Urothelium cell line (cell line): ENCODE results near the gene CDKAL1.
"Not testable (repeated sequence)": the region's sequence is repeated elsewhere in the genome, so short reads cannot be mapped to it uniquely, and the experiment has no call there.

ENCODE experiments used
- DNase-seq: peaks from one replicate; pipeline ENCODE4 v3.0.0; 2011; ENCODE audit warnings: low spot score, mixed read lengths
- FAIRE-seq: peaks from 2 replicates; lab custom pipeline; 2011; peaks lifted over from hg19 to GRCh38; lab: Jason Lieb, UNC

CDKAL1 gene

DNA sequence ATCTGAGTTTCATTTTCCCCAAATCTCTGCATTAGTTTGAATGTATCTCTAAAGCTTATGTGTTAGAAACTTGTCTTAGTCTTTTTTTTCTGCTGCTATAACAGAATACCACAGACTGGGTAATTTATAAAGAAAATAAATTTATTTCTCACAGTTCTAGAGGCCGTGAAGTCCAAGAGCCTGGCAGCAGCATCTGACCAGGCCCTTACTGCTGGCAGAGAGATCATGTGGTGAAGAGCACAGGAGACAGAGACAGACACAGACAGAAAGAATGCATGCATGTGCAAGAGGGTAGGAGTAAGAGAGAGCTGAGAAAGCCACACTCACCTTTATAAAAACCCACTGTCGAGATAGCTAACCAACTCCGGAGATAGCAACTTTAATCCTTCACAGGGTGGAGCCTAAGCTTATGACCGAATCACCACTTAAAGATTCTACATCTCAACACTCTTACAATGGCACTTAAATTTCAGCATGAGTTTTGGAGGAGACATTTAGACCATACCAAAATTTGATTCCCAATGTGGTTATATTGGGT is 646.6 kb downstream of the CDKAL1 start:
- FAIRE-seq, result no peak
- no peak for DNase-seq

DNA sequence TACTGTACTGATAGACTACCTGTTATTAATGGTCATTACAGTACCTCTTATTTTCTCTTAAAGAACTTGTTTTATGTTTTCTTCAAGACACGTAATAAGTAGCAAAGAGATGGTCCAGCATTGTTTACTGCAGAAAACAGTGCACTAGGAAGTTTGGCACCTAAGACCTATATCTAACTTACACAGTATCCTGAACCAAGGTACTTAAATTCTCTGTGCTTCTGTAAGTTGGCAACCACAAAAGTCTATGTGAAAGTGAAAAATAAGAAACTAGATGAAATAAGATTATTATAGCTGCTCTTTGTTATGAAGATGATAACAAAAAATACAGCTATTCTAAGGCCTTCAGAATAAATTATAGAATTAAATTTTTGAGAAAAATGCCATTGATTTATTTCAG is 647.6 kb downstream of the CDKAL1 start:
- FAIRE-seq, result no peak
- DNase-seq, result no peak

DNA sequence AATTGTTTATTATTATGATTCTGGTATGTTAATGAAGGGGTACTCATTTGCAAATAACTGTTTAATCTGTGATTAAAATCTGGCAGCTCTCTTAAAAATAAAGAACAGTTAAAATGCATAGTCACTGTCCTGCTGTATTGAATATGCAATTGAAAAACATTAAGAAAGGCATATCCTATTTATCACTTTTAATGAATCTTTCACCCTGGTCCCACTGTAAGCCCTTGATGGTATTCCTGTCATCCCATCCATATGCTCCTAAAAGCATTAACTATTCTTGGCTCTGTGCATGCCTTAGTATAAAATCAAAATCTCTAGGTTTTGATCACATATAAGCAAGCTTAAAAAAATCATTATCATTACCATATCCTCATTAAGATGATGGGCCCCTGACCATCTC is 648.3 kb downstream of the CDKAL1 start:
- no peak for DNase-seq
- FAIRE-seq, result no peak

DNA sequence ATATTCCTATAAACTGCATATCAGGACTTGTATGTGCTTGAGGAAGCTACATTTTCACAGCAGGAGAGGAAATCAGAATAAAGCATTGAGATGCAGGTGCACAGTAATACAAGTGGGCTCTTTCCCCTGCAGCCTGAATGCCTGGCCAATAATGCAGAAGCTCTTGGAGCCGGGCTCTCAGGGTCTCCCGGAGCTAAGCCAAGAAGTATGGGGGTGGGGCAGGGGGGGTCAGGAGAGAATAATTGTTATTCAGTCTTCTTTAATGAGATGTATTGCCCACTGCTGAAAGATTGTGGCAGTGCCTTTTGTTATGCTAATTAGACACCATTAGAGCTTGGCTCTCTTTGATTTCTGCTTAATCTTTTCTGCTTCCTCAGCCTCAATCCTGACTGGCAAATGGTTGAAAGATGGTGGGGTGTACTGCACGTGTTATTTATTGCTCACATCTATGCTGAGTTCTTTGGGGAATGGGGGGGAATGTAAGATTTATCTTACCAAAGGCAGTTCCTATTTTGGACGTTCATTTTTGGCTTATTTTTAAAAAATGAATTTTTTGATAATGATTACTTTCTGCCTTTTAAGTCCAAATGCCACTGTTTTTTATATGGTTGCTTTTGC is 651.7 kb downstream of the CDKAL1 start:
- DNase-seq, result no peak
- FAIRE-seq, result no peak

DNA sequence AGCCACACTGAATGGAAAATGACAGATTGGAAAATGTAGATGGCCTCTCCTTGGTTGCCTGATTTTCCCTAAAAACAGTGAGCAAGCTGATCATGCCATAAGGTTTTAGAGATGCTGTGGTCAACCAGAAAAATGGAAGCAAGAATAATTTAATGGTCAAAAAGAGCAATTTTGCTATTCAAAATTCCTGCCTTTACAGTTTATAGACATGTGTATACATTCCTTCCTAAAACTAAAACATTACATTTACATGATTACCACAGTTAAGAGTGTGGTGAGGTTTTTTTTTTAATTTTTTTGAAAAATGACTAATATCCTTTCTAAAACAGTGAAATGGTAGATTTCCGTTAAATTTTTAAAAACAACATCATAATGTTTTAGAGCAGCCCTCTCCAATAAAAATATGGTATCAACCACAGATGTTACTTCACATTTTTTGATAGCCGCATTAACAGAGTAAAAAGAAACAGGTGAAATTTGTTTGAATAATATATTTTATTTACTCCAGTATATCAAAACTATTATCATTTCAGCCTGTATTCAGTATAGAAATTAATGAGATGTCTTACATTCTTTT is 652.3 kb downstream of the CDKAL1 start:
- no peak for DNase-seq
- FAIRE-seq, result no peak

DNA sequence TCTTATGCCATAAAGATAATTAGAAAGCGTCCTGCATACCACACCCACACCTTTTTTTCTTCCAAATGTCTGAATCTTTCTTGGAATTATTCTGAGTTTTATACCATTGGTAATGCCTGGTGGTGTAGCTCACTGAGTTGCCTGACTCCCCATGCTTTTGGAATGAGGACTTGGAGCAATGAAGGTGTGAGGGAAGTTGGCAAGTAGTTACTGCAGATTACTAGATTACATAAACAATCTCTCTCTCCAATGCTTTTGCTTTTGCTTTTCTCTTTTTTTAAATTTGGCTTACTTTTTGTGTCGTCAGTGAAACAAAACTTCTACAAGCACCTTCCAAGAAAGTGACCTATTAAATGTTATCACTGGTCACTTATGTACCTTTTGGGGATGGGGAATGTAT is 653.2 kb downstream of the CDKAL1 start:
- no peak for DNase-seq
- FAIRE-seq, result no peak

DNA sequence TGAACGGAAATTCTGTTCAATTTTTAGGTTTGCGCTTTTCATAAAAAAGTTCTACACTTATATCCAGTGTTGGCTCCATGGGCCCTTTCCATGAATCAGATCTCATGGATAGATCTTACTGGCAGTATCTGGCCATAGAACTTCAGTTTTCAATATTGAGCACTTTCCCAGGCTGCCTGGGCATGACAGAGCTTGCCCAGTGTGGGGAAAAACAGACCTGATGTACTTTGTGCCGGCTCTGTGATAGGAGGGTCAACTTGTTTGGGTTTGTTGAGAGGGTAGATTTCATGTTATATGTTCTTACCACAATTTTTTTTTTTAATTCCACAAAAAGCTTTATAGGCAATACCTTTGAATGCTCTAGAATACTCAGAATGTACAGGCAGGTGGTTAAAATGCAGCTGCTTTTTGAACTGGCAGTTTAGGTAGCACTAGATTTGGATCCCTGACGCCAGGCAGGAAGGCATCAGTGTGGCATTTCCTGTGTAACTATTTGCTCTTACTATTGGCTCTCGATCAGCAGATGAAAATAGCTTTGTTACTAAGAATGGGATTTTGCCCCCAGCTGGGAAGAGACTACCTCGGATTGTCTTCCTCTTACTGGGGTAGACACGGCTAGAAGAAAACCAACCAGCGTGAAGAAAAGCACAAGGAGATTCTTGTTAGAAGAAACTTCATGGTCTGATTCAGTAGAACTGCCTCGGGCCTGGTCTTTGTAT is 654.4 kb downstream of the CDKAL1 start:
- FAIRE-seq, result no peak
- no peak for DNase-seq

DNA sequence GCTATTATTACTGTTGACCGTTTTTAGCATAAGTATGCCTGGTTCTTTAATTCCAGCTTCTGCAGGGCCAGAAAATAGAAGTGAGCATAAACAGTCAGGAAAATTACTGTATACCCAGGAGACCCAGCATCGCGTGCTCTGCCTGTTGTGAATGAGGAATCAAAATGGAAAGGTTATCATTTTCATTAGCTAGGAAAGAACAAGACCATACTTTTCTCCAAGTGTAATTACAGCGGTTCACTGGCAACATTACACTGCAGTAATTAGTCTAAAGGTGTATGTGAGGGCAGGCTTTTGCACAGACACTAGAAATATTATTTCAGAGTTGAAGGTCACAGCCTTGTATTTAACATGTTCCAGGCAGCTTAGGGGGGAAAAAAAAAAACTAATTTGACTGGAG is 655.5 kb downstream of the CDKAL1 start:
- DNase-seq (no peak), FAIRE-seq (no peak)

DNA sequence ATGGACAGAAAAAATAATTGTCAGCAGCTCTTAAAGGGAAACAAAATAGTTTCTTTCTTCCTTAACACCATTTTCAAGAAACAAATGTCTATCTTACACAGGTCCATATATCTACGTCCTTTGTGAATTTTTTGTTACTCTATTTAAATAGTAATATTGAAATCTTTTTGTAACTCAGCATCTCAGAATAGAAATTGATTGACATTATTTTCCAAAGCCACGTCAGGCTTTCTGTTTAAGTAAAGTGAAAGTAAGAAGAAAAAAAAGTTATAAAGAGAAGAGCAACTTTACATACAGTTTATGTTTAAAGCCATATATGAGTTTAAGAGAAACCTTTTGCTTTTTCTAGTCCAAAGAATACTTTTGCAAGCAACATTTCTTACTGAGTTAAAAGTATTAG is 656.4 kb downstream of the CDKAL1 start:
- FAIRE-seq (no peak), DNase-seq (no peak)

DNA sequence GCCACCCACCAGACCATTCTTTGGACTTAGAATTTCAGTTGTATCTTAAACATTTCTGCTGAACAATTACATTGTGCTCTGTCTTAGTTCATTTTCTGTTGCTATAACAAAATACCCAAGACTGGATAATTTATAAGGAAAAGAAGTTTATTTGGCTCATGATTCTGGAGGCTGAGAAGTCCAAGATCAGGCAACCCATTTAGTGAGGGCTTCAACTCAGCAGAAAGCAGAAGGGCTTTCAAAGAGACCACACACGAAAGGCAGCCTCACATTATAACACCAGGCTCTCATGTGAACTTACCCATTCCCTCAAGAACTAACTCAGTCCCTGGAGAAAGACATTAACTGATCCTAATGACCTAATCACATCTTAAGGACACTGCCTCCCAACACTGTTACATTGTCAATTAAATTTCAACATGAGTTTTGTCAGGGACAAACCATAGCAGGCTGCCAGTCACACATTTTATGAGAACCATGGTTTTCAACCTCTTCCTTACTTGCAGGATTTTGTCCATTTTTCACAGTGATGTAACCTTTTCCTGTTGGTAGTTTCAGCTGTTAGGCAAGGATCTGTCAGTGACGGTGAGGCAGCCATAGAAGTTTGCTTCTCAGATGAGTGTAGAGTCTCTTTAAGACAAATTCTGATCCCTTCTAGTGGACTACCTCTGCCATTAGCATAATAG is 659.7 kb downstream of the CDKAL1 start:
- no peak for DNase-seq
- no peak for FAIRE-seq

DNA sequence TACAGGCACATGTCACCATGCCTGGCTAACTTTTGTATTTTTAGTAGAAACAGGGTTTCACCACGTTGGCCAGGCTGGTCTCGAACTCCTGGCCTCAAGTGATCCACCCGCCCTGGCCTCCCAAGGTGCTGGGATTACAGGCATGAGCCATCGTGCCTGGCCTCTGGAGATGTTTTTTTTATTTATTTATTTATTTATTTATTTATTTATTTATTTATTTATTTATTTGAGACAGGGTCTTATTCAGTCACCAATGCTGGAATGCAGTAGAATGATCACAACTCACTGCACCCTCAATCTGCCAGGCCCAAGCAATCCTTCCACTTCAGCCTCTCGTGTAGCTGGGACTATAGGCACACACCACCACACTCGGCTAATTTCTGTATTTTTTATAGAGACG is 661.0 kb downstream of the CDKAL1 start:
- DNase-seq, FAIRE-seq: not testable (repeated sequence)

DNA sequence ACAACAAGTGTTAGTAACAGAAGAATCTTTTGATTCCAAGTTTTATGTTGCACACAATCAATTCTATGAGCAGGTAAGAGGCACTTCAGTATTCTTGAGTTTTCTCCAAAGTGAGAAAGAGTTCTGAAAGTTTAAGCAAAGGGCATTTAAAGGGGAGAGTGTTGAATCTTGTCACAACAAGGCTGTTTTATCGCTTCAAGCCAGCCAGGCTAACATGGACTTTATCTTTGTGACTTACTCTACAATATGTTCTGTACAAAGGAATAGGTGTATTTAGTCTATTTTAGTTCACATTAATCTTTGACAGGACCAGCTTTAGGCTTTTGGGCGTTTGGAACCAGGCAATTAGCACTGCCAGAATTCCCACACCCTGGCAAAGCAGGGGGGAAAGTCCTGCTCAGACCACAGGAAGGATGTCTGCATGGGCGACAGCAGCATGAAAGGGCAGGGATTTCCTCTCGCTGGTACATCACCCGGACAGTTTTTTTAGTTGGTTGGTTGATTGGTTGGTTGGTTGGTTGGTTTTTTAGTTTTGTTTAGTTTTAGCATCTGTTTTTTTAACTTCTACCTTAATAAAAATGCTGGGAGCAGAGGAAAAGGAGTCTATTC is 663.9 kb downstream of the CDKAL1 start:
- no peak for DNase-seq
- FAIRE-seq, result no peak

DNA sequence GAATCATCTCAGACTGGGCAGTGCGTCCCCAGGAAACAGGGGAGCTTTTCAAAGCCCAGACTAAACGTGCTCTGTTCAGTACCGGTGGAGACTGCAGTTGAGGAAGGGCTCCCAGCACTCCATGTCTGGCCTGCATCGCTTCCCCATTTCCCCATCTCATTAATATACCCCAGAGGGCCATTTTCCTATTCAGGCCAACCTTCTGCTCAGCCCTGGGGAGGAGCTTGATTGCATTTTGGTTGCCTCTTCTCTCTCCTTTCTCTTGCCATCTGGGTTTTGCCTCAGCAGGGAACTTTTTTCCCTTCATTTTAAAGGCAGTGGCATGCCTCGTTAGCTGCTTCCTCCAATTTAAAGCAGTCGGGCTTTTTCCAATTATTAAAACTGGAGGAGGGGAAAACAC is 665.0 kb downstream of the CDKAL1 start:
- FAIRE-seq (no peak), DNase-seq (no peak)

DNA sequence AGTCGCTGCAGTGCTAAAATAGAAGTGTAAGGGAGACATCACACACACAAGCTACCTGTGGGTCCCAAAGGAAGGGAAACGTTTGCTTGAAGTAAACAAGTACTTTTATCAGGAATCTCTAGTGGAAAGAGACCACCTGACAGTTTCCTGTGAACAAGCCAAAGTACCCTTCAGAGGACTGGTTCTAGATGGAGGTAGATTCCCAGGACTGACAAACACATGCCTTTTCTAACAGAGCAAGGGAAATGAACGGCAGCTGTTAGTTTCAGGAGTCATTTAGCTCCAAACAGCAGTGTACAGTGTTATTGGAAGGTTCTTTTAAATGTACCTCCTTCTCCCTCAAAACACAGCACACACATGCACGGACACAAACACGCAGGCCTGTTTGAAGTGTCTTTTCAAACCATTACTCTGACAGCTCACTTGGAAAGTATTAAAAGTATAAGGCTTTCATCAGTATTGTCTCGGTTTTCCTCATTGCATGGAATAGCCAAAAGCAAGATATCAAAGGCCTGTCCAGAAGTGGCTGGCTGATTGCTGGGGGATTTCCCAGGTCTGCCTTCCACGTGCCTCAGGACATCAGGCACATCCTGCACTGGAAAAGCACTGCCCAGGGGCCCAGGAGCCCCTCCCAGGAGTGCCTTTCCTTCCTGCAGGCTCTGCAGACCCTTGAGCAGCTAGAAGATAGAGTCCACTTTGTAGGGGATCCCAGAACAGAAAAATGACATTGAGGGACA is 666.0 kb downstream of the CDKAL1 start:
- FAIRE-seq (no peak), DNase-seq (no peak)

DNA sequence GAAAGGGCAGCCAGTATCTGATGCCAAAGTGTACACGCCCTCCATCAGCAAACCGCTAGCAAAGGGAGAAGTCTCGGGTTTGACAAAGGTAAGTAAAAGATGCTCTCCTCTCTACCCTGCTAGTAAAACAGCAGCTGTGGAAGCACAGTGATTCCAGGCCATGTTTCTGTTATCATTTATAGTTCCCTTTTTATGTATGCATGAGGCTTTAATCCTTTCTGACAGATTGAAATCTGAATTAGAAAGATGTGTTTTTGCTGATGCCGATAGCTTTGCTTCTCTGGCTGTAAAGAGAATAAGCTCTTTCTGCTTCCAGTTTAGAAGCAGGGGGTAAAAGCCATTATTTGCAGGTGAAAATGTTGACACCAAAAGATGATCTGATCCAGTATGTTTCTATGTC is 666.9 kb downstream of the CDKAL1 start:
- no peak for FAIRE-seq
- DNase-seq, result no peak

DNA sequence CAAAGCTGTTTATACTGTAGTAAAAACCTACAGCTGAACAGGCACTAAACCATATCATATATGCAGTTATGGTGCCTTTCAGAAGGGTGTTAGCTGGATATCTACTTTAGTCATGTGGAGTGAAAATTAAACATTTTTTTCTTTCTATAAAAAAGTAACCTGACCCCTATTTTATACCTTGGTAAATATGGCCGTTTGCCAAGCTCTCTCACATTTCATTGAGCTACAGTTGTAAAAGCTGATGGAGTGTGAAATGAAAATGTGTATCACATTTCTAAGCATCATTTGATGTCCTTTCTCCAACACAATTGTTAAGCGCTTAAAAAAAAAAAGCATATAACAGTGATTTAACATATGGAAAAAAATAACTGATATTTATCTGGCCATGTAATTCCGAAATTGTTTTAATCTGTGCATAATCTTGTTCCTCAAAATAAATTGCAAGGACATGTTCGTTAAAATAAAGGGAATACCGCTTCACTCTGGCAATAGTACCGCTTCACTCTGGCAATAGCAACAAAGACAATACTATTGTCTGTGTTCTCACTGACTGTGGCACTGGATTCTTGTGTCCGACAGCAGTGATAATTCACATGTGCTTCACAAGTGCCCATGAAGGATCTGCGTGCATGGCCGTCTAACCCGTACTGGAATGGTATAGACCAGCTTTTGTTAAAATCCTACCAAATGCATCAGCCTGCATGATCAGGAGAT is 667.5 kb downstream of the CDKAL1 start:
- DNase-seq (no peak), FAIRE-seq (no peak)

DNA sequence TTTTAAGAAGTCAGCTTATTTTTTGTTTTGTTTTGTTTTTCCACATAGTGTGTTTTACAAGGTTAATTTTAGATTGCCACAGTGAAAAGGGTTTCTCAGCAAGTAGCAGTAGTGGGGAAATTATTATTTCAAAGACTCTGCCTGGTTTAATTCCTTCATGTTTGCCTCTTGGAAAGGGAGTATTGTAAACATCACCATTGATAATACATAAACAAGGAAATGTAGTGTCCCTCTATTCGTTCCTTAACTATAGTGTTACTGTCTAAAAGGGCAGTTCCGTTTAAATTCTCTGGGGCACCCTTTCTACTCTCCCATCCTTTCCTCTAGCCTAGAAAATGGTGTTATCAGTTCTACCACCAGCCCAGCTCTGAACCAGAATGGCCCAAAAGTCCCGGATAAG is 668.3 kb downstream of the CDKAL1 start:
- FAIRE-seq, result no peak
- DNase-seq, result no peak

DNA sequence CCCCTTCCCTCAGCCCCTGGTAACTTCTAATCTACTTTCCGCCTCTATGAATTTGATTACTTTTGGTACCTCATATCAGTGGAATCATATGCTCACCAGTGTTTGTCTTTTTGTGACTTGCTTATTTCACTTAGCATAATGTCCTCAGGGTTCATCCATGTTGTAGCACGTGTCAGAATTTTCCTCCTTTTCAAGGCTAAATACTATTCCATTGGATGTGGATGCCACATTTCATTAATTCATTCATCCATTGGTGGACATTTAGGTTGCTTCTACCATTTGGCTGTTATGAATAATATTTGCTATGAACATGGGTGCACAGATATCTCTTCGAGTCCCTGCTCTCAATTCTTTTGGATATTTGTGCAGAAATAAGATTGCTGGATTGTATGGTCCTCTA is 670.7 kb downstream of the CDKAL1 start:
- no peak for DNase-seq
- FAIRE-seq, result no peak

DNA sequence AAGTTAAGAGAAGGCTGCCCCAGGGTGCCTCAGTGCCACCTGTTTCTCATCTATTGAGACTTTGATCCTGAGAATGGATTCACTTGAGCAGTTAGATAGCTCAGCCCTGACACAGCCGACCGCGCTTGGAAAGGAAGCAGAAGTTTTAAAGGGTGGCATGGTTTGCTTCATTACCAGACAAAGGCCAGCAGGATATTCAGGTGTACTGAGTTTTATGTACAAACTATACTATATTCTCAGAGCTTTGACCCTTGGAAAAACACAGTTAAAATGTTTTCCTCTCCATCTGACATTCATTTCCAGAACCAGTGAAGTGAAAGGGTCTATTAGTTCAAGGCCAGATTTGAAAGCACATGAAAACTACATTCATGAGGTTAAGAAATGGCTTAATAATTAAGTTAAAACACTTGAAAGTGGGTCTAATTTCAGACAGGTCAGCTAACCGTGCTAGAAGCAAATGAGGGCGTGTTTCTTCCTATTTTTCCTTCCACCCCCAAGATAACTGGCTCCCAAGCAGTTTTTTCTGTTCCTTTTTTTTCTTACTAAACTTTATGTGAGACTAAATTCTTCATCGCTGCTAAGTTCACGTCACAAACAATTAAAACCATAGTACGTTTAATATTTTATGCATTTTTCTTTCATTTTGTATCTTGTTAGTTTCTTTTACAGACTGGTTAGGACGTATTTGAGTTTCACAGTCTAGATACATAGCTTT is 674.0 kb downstream of the CDKAL1 start:
- DNase-seq (no peak), FAIRE-seq (no peak)
